WERI-Rb-1 (cell line): ENCODE results near the gene GRM5.

Source experiments
- DNase-seq: peaks from one replicate; pipeline ENCODE4 v3.0.0-alpha.2; 2020
- H3K27ac ChIP-seq: fragments of 250-450 bp; sonication (Bioruptor Pico); 2 replicates; pipeline ENCODE4 v1.5.1; 2020; ENCODE audit warnings: mild to moderate bottlenecking, moderate library complexity
- H3K27me3 ChIP-seq: fragments of 250-450 bp; sonication (Bioruptor Pico); 2 replicates; pipeline ENCODE4 v1.5.1; 2021; ENCODE audit warnings: mild to moderate bottlenecking, low read depth, moderate library complexity; ENCODE audit not compliant: insufficient read depth, severe bottlenecking
- H3K36me3 ChIP-seq: fragments of 250-450 bp; sonication (Bioruptor Pico); 2 replicates; pipeline ENCODE4 v1.5.1; 2020; ENCODE audit warnings: mild to moderate bottlenecking, moderate library complexity
- H3K4me3 ChIP-seq: 2 replicates; pipeline ENCODE4 v1.5.1; 2011; ENCODE audit warnings: low read depth, mild to moderate bottlenecking, control low read depth, low read length
- H3K9me3 ChIP-seq: fragments of 250-450 bp; sonication (Bioruptor Pico); 2 replicates; pipeline ENCODE4 v1.5.1; 2021; ENCODE audit warnings: mild to moderate bottlenecking, moderate library complexity; ENCODE audit not compliant: severe bottlenecking
- TF ChIP-seq, protein P1 (sequence below): IDR thresholded peaks from 2 replicates; pipeline ENCODE4 v1.5.1; 2011; ENCODE audit warnings: low read depth, mild to moderate bottlenecking, control low read depth, inconsistent platforms, low read length

GRM5 gene

DNA sequence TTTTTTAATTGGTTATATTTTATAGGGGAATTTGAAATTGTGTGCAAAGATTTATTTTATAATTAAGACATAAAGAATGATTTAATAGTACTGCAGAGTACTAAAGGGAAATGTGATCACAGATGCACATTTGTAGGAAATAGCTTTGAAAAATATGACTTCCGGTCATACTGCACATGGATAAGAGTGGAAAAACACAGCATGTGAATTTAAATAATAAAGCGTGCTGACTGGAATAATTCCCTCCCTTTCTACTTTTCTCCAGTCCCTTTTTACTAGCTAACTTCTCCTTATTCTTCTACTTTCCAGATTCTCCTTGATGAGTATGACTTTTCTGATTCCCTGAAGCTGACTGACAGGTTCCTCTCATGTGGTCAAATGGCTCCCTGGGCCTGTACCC, 489.9 kb downstream of the GRM5 start:
- no peak overlapping the region for H3K4me3 ChIP-seq
- no peak overlapping the region for H3K27ac ChIP-seq
- TF ChIP-seq, protein P1, sequence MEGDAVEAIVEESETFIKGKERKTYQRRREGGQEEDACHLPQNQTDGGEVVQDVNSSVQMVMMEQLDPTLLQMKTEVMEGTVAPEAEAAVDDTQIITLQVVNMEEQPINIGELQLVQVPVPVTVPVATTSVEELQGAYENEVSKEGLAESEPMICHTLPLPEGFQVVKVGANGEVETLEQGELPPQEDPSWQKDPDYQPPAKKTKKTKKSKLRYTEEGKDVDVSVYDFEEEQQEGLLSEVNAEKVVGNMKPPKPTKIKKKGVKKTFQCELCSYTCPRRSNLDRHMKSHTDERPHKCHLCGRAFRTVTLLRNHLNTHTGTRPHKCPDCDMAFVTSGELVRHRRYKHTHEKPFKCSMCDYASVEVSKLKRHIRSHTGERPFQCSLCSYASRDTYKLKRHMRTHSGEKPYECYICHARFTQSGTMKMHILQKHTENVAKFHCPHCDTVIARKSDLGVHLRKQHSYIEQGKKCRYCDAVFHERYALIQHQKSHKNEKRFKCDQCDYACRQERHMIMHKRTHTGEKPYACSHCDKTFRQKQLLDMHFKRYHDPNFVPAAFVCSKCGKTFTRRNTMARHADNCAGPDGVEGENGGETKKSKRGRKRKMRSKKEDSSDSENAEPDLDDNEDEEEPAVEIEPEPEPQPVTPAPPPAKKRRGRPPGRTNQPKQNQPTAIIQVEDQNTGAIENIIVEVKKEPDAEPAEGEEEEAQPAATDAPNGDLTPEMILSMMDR: no peak
- H3K9me3 ChIP-seq: no peaks in the 10 kb centered on the region
- no peaks in the 10 kb centered on the region for H3K27me3 ChIP-seq
- DNase-seq: no peak
- no peaks in the 10 kb centered on the region for H3K36me3 ChIP-seq

DNA sequence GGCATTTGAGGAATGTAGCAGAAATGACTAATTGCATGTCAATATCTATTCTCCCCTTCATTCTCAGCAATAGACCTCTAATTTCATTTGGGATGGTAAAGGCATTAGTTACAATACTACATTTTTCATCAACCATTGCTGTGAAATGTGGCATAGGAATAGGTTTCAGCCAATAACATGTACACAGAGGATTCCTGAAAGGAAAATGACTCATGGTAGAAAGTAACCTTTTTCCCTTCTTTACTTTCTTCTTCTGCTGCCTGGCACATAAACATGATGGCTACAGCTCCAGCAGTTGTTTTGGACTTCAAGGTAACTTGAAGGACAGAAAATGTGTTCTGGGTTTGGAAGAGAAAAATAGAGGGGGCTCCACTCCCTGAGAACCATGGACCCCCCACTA, 496.4 kb downstream of the GRM5 start:
- Histone ChIP-seq H3K4me3 (no peak overlapping the region), H3K27ac (no peak overlapping the region), H3K27me3 (no peaks in the 10 kb centered on the region), H3K36me3 (no peaks in the 10 kb centered on the region), H3K9me3 (no peaks in the 10 kb centered on the region)
- TF ChIP-seq, protein P1: no peak
- DNase-seq: no peak

DNA sequence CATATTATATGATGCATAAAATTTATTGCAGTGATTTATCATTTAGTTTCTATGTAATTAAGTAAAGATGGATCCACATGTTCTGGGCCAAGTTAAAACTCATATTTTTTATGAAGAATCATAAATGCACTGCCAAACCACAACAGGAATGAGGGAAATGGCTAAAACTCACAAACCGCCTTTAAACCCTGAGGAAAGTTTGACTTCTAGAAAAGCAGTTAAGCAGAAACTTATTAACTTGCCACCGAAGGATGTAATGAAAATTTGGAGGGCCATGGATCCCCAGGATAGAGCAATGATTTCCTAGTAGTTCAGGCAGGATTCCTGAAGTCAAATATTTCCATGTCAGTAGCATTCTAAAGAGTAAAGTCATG, 510.0 kb downstream of the GRM5 start:
- H3K27ac ChIP-seq: no peak overlapping the region
- no peak for DNase-seq
- no peaks in the 10 kb centered on the region for H3K27me3 ChIP-seq
- H3K9me3 ChIP-seq: no peaks in the 10 kb centered on the region
- H3K36me3 ChIP-seq: no peaks in the 10 kb centered on the region
- TF ChIP-seq, protein P1: no peak
- H3K4me3 ChIP-seq: no peak overlapping the region

DNA sequence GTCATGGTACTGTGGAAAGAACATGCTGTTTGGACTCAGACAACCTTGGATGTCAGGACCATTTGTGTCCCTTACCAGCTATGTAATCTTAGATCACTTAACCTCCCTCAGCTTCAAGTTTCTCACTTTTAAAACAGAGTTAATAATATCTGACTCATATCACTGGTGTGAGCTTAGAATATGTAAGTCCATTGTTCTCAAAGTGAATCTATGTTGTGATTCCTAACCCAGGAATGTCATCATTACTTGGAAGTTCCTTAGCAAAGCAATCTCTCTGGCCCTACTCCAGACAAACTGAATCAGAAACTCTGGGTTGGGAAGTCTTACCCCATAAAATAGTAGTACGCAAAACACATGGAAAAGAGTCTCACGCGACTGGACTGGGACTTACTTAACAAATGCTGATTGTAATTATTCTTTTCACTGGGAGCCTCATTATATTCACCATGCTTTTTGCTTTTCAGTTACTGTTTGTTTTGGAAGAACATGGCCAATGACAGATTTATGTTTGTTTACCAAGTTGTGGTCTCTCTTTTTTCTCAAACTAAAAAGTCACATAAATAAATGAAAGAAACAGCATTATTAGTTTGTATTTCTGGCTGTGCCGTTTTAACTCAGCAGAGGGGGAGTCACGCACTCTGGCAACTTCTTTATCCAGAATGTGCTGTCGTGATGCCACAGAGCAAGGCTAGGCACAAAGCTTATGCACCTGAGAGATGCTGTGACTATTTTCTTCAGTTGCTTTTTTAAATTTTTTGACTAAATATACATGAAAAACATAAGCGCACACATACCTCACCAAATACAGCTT, 510.6 kb downstream of the GRM5 start:
- TF ChIP-seq, protein P1: no peak
- H3K4me3 ChIP-seq: no peak overlapping the region
- no peaks in the 10 kb centered on the region for H3K27me3 ChIP-seq
- no peak overlapping the region for H3K27ac ChIP-seq
- H3K9me3 ChIP-seq: no peaks in the 10 kb centered on the region
- no peak for DNase-seq
- no peaks in the 10 kb centered on the region for H3K36me3 ChIP-seq

DNA sequence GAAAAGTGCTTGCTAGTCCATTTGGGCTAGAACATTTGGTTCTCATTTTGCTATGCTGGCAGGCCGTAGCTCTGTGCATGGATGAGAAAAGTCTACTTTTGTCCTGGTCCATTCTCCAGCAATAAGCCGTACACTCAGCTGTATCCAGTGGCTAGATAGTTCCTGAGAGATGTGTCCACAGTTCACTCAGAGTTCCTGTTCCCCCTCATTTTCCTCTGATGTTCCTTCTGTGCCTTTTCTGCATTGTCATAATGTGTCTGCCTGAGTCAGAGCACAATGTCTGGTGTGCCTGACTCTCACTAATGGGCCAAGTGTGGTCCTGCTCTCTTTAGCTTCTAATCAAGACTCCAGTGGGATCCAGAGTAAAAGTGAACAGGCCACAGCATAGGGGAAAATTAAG, 512.6 kb downstream of the GRM5 start:
- DNase-seq: no peak
- Histone ChIP-seq H3K27ac (no peak overlapping the region), H3K36me3 (no peaks in the 10 kb centered on the region), H3K4me3 (no peak overlapping the region), H3K27me3 (no peaks in the 10 kb centered on the region), H3K9me3 (no peaks in the 10 kb centered on the region)
- TF ChIP-seq, protein P1: no peak
